CD4-positive, alpha-beta T cell (primary cell): Measurements from ENCODE around the gene SNN. TPM values are rescaled to one million over a fixed set of nuclear protein-coding genes. Genes with fewer than 3 reads are reported as not detected.

Experiments
- ATAC-seq: fragments of 200-7000 bp; cut with Tn5 transposase; one replicate; pipeline ENCODE4 v1.10.0; 2022; ENCODE audit warnings: mild to moderate bottlenecking; ENCODE audit not compliant: poor library complexity
- CTCF ChIA-PET: fragments of 350-600 bp; sonication (Branson Sonifier 250); formaldehyde crosslinking; loops from one replicate; lab custom pipeline; 2021; ENCODE audit warnings: antibody characterized with exemption, inconsistent platforms; lab: Charles Lee
- POLR2A ChIA-PET: fragments of 350-600 bp; sonication (Branson Sonifier 250); formaldehyde crosslinking; loops from one replicate; lab custom pipeline; 2021; ENCODE audit warnings: antibody characterized with exemption, inconsistent platforms; lab: Charles Lee
- DNase-seq, 14 experiments: peaks; one replicate each; pipeline ENCODE4 v3.0.0-alpha.2; 2013 to 2020; ENCODE audit warnings: mixed read lengths in 2 of 14
- H3K27ac ChIP-seq, 2 donors: one replicate each; pipeline versions ENCODE4 v1.5.1 to v1.7.0; 2013; ENCODE audit warnings: low read length in 2 of 2, low read depth in 1 of 2, mild to moderate bottlenecking in 1 of 2
- H3K27me3 ChIP-seq, 2 experiments: 1 replicate in 1 of 2; 2 replicates in 1 of 2; pipeline versions ENCODE4 v1.6.1 to v1.7.0; 2013; ENCODE audit warnings: low read length in 2 of 2, control low read depth in 1 of 2, mild to moderate bottlenecking in 1 of 2, moderate library complexity in 1 of 2; ENCODE audit not compliant: insufficient read depth in 2 of 2, control insufficient read depth in 1 of 2
- H3K36me3 ChIP-seq: one replicate; pipeline ENCODE4 v1.6.1; 2013; ENCODE audit warnings: low read length, control low read depth; ENCODE audit not compliant: insufficient read depth
- H3K4me1 ChIP-seq: one replicate; pipeline ENCODE4 v1.6.1; 2013; ENCODE audit warnings: low read length, control low read depth; ENCODE audit not compliant: insufficient read depth
- H3K4me3 ChIP-seq: one replicate; pipeline ENCODE4 v1.5.1; 2013; ENCODE audit warnings: mild to moderate bottlenecking, low read length, moderate library complexity
- H3K9me3 ChIP-seq, 2 experiments: 1 replicate in 1 of 2; 2 replicates in 1 of 2; pipeline versions ENCODE4 v1.6.1 to v1.7.0; 2013; ENCODE audit warnings: low read length in 2 of 2, mild to moderate bottlenecking in 2 of 2, control low read depth in 1 of 2, moderate library complexity in 1 of 2; ENCODE audit not compliant: control insufficient read depth in 1 of 2, insufficient read depth in 1 of 2
- H3K27ac Mint-ChIP-seq: one replicate; pipeline ENCODE4 v1.8.0; 2020; ENCODE audit warnings: mixed read lengths
- H3K27me3 Mint-ChIP-seq: one replicate; pipeline ENCODE4 v1.8.0; 2021; ENCODE audit warnings: mixed read lengths
- H3K36me3 Mint-ChIP-seq: one replicate; pipeline ENCODE4 v1.8.0; 2021; ENCODE audit warnings: low read depth, mixed read lengths
- H3K4me1 Mint-ChIP-seq: one replicate; pipeline ENCODE4 v1.8.0; 2021; ENCODE audit warnings: low read depth, mixed read lengths
- H3K4me3 Mint-ChIP-seq: one replicate; pipeline ENCODE4 v1.8.0; 2020; ENCODE audit warnings: mild to moderate bottlenecking, mixed read lengths
- H3K9me3 Mint-ChIP-seq: one replicate; pipeline ENCODE4 v1.8.0; 2020; ENCODE audit warnings: mixed read lengths
- CTCF ChIP-seq: fragments of 200-600 bp; IDR thresholded peaks from one replicate; pipeline ENCODE4 v1.8.0; 2022; ENCODE audit warnings: antibody characterized with exemption, mild to moderate bottlenecking
- intact Hi-C, 2 experiments: fragments of 100-400 bp; cut with DNase I in 1 of 2; cut with micrococcal nuclease in 1 of 2; formaldehyde crosslinking; loops; one replicate each; pipeline versions ENCODE4 v1.15.1 to v1.9.0; 2023 to 2025; cut with DNase I, micrococcal nuclease
- total RNA-seq, 174 experiments: library from RNA in 2 of 174; stranded (reverse) in 2 of 174; gene quantifications; one replicate each; pipeline ENCODE4 v1.2.3 and lab custom pipeline; 2021 to 2026

The SNN gene
- total RNA-seq, 2 experiments from 2014 or later: 76.3 to 79.7 TPM

GRCh38 chr16:11722468-11722808, 54.2 kb downstream of the SNN start:
- ATAC-seq: no peak
- DNase-seq: no peak
- Histone ChIP-seq H3K9me3 (no peaks in the 10 kb centered on the region), H3K27ac (no peak overlapping the region), H3K27me3 (no peaks in the 10 kb centered on the region), H3K36me3 (peaks cover 59% of the 10 kb centered on the region), H3K4me3 (no peak overlapping the region), H3K4me1 (no peaks in the 10 kb centered on the region)
- CTCF ChIA-PET: interaction anchor here (1.2 kb wide), 1 partner anchor 8 kb away, joined by 4 read pairs; no protein-coding TSS in a partner anchor
- Mint-ChIP-seq H3K27ac (no peak overlapping the region), H3K4me1 (peaks cover 10% of the 10 kb centered on the region), H3K36me3 (peaks cover 81% of the 10 kb centered on the region), H3K27me3 (no peaks in the 10 kb centered on the region), H3K9me3 (no peaks in the 10 kb centered on the region), H3K4me3 (no peak overlapping the region)
- no peak for TF ChIP-seq CTCF
- intact Hi-C loops: no loop called here
- POLR2A ChIA-PET: no interaction called here

- POLR2A ChIA-PET: no interaction called here
- peaks cover 90% of the 10 kb centered on the region for H3K36me3 Mint-ChIP-seq
- Histone ChIP-seq H3K36me3 (peaks cover 74% of the 10 kb centered on the region), H3K27me3 (no peaks in the 10 kb centered on the region), H3K27ac (no peak overlapping the region), H3K4me1 (peaks cover 14% of the 10 kb centered on the region), H3K9me3 (no peaks in the 10 kb centered on the region), H3K4me3 (no peak overlapping the region)
- H3K27me3 Mint-ChIP-seq: no peaks in the 10 kb centered on the region
- no peak overlapping the region for H3K4me3 Mint-ChIP-seq
- no peak overlapping the region for H3K27ac Mint-ChIP-seq
- H3K9me3 Mint-ChIP-seq: no peaks in the 10 kb centered on the region
- TF ChIP-seq CTCF: no peak
- intact Hi-C loops: no loop called here
- CTCF ChIA-PET: interaction anchor here (0.8 kb wide), 1 partner anchor 20 kb away, joined by 3 read pairs; no protein-coding TSS in a partner anchor
- DNase-seq (no peak), ATAC-seq (no peak)
- H3K4me1 Mint-ChIP-seq: peaks cover 27% of the 10 kb centered on the region
These were observed 57.2 kb downstream of the SNN start for GRCh38 chr16:11725457-11725856.

GRCh38 chr16:11726008-11726407, 57.8 kb downstream of the SNN start:
- H3K4me1 ChIP-seq: peaks cover 14% of the 10 kb centered on the region
- intact Hi-C loops: no loop called here
- peaks cover 91% of the 10 kb centered on the region for H3K36me3 Mint-ChIP-seq
- H3K9me3 ChIP-seq: no peaks in the 10 kb centered on the region
- ChIA-PET POLR2A (no interaction called here), CTCF (no interaction called here)
- H3K27ac ChIP-seq: no peak overlapping the region
- H3K36me3 ChIP-seq: peaks cover 74% of the 10 kb centered on the region
- TF ChIP-seq CTCF: no peak
- no peak for DNase-seq
- H3K4me3 Mint-ChIP-seq: no peak overlapping the region
- ATAC-seq: no peak
- H3K9me3 Mint-ChIP-seq: no peaks in the 10 kb centered on the region
- H3K27me3 Mint-ChIP-seq: no peaks in the 10 kb centered on the region
- H3K27ac Mint-ChIP-seq: no peak overlapping the region
- peaks cover 31% of the 10 kb centered on the region for H3K4me1 Mint-ChIP-seq
- no peaks in the 10 kb centered on the region for H3K27me3 ChIP-seq
- H3K4me3 ChIP-seq: no peak overlapping the region
